ENCODE measurements around the gene CS.

Gene CS

DNA sequence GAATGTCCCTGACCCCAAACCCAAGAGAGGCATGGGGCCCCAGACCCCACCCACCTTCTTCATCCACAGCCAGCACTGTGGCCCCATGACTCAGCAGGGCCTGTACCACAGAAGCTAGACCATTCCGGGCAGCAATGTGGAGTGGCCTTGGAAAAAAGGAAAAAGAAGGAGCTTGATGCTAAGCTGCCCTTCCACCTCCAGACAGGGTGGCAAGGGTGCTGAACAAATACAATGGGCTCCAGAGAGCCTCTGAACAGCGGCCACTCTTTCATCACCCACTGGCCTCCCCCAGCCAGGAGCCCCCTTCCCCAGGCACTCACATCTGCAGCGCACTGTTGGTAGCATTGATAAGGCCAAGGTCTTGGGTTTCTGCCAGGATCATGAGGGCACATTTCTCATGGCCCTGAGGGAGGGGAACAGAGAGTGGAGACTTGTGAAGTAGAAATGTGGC is 56.4 kb downstream of the CS start:
- DNase-seq = no peak

DNA sequence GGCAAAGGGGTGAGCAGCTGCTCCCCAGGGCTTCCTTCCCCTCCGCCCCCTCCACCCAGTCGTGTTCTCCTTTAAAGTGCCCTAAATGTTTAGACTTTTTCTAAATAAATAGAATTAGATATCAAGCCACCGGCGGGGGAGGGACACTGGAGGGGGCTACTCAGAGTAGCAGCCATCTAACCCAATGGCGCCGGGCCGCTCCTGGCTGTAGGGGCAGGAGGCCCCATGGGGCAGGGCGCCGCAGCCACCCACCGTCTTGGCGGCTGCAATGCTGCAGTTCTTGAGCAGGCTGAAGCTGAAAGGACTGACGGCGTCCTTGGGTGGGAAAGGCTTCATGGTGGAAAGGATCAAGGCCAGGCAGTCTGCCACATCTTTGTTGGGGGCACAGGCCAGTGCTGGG is 57.1 kb downstream of the CS start:
- no peak for DNase-seq

GRCh38 chr12:56241424-56242303 is 58.5 kb downstream of the CS start:
- DNase-seq = no peak

- DNase-seq = no peak
Measured at GRCh38 chr12:56237552-56237951, 62.6 kb downstream of the CS start.

DNA sequence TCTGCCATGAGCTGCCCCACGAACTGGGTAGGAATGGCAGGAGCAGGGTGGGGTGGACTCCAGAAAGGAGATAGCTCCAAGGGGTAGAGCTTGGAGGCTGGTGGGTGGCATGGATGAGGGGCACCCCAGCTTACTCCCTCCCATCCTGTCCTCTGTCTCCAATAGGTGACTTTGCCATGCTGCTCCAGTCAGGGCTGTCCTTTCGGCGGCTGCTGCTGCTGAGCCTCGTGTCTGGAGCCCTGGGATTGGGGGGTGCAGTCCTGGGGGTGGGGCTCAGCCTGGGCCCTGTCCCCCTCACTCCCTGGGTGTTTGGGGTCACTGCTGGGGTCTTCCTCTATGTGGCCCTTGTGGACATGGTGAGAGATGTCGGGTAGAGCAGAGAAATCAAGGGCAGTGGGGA is 63.1 kb downstream of the CS start:
- DNase-seq = no peak

GRCh38 chr12:56236091-56236490 is 64.0 kb downstream of the CS start:
- no peak for DNase-seq

DNA sequence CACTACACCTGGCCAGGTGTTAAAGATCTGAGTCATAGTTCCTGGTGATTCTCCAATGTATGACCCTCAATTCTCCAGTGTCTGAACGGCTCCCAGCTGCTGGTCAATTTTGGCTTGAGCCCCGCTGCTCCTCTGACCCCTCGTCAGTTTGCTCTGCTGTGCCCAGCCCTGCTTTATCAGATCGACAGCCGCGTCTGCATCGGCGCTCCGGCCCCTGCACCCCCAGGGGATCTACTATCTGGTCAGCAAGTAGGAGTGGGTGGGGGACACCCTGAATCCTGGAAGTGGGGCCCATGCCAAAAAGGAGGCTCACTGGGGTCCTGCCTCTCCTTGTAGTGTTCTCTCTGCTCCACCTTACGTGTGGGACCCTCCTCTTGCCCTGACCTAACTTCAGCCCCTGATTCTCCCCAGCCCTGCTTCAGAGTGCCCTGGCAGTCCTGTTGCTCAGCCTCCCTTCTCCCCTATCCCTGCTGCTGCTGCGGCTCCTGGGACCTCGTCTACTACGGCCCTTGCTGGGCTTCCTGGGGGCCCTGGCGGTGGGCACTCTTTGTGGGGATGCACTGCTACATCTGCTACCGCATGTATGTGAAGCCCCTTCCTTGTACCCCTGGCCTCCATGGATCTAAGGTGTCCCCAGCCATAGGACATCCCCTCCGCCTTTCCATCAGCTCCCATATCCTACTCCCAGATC is 65.2 kb downstream of the CS start:
- no peak for DNase-seq

DNA sequence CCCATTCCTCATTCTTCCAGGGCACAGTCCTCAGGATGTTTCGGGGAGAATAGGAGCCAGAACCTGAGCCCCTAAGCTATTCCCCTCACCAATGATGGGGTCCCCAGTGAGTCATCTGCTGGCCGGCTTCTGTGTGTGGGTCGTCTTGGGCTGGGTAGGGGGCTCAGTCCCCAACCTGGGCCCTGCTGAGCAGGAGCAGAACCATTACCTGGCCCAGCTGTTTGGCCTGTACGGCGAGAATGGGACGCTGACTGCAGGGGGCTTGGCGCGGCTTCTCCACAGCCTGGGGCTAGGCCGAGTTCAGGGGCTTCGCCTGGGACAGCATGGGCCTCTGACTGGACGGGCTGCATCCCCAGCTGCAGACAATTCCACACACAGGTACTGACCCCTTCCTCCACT is 68.9 kb downstream of the CS start:
- no peak for DNase-seq

GRCh38 chr12:56230432-56231183 is 69.5 kb downstream of the CS start:
- no peak for DNase-seq

GRCh38 chr12:56229916-56230431 is 70.2 kb downstream of the CS start, which contains the start of gene SLC39A5:
Gene SLC39A5, plus strand, starts transcription at chr12:56230051. Its CDS starts 1,224 bp downstream, at chr12:56231275.
- no peak for DNase-seq

DNA sequence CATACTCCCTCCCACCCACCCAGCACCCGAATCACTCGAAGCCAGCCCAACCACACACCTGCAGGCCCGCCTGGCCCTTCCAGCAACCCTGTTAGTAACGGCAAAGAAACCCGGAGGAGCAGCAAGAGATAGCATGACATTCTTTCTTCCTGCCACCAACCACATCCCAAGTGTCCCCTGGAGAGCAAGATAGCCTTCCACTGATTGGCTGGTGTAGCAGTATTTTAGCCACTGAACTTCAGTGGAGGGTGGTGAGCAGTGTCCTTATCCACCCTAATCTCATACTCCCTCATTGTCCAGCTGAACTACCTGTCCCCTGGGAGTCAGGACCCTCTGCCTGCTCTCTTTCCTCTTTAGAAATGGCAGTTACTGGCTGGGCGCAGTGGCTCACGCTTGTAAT is 71.0 kb downstream of the CS start:
- DNase-seq = no peak

DNA sequence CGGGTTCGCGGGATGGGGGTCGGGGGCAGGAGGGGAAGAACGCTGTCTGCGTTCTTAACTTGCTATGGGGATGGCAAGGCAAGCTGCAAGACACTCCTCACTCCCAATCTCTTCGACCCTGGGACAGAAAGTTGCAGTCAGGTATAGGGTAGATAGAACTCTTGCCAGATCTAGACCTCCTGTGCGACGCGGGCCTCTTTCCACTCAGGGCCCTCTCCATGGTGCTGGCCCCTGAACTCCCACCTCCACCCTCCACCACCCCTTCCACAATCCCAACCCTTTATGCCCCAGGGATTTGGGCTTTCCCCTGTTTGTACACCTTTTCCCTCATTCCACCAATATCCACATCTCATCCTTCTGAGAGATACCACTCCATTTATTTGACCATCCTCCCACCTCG is 75.2 kb downstream of the CS start:
- no peak for DNase-seq

GRCh38 chr12:56224102-56224701 is 75.9 kb downstream of the CS start, which contains the start of gene NABP2:
Gene NABP2, plus strand, starts transcription at chr12:56224342. Its CDS starts 515 bp downstream, at chr12:56224857.
- peak; percentile 94 for DNase-seq

- no peak for DNase-seq
Measured at GRCh38 chr12:56223571-56224101, 76.5 kb downstream of the CS start.

DNA sequence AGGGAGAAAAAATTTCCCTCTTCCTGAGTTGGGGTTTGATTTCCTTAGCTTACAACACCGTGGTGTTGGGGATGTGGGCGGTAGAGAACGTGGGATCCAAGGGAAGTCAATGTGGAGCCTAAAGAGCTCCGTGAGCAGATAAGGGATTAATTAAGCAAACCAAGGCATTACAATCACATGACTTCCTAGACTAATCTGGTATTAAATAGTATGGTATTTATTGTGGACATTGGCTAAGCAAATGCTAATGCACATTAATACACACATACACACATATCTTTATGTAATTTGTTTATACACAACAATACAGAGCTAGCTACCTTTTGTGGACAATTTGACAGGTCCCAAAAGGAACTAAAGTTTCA is 77.6 kb downstream of the CS start:
- DNase-seq = peak; percentile 4

GRCh38 chr12:56221757-56222530 is 78.2 kb downstream of the CS start, which contains the start of gene RNF41:
Gene RNF41, minus strand, starts transcription at chr12:56221922. Its CDS starts 7,875 bp downstream, at chr12:56214047.
- DNase-seq = peak; percentile 95
